Subcutaneous abdominal adipose tissue (tissue), 5 donors: ENCODE data around the gene INPP5A.

ENCODE experiments used
- H3K27ac ChIP-seq: one replicate; pipeline ENCODE4 v1.7.0; 2013; ENCODE audit warnings: low read depth, mild to moderate bottlenecking, inconsistent platforms, low read length, moderate library complexity
- H3K27me3 ChIP-seq, 5 donors: one replicate each; pipeline ENCODE4 v1.7.0; 2013; ENCODE audit warnings: low read length in 5 of 5, inconsistent platforms in 1 of 5; ENCODE audit not compliant: control insufficient read depth in 5 of 5, insufficient read depth in 4 of 5
- H3K36me3 ChIP-seq, 5 donors: one replicate each; pipeline ENCODE4 v1.7.0; 2013; ENCODE audit warnings: low read length in 5 of 5; ENCODE audit not compliant: control insufficient read depth in 5 of 5, insufficient read depth in 5 of 5
- H3K4me1 ChIP-seq, 5 donors: one replicate each; pipeline ENCODE4 v1.7.0; 2013; ENCODE audit warnings: low read length in 5 of 5, mild to moderate bottlenecking in 3 of 5, moderate library complexity in 1 of 5; ENCODE audit not compliant: control insufficient read depth in 5 of 5, insufficient read depth in 5 of 5
- H3K4me3 ChIP-seq, 5 donors: one replicate each; pipeline ENCODE4 v1.7.0; 2013; ENCODE audit warnings: low read length in 5 of 5, low read depth in 1 of 5
- H3K9ac ChIP-seq, 5 donors: one replicate each; pipeline ENCODE4 v1.7.0; 2013; ENCODE audit warnings: low read length in 5 of 5, mild to moderate bottlenecking in 4 of 5, moderate library complexity in 3 of 5
- H3K9me3 ChIP-seq, 5 donors: one replicate each; pipeline ENCODE4 v1.7.0; 2013; ENCODE audit warnings: low read length in 5 of 5; ENCODE audit not compliant: control insufficient read depth in 5 of 5
- donor health status: healthy.
- donor health status: healthy.
- donor health status: healthy.
- donor health status: healthy.
- donor health status: healthy.

INPP5A gene

DNA sequence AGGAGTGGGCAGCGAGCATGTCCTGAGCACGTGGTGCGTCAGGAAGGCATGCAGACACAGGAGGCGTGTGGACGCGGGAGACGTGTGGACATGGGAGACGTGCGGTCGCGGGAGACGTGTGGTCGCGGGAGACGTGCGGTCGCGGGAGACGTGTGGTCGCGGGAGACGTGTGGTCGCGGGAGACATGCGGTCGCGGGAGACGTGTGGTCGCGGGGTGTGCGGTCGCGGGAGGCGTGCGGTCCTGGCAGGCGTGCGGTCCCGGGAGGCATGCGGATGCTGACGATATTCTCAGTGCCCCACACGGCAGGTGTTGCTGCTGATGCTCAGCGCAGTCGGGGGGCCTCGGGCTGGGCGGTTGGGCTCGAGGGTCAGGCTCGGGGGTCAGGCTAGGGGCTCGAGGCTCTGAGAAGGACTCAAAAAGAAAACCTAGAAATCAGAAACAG lies 154.1 kb downstream of the INPP5A start:
- peaks cover 0 to 3% (median 0%) of the 10 kb centered on the region in 5 donors for H3K4me1 ChIP-seq
- no peak overlapping the region for H3K4me3 ChIP-seq
- no peaks in the 10 kb centered on the region for H3K27me3 ChIP-seq
- peaks cover 0 to 6% (median 3%) of the 10 kb centered on the region in 5 donors for H3K9me3 ChIP-seq
- H3K9ac ChIP-seq = no peak overlapping the region
- H3K36me3 ChIP-seq = peaks cover 0 to 24% (median 14%) of the 10 kb centered on the region in 5 donors
- H3K27ac ChIP-seq = no peak overlapping the region

GRCh38 chr10:132692311-132692710 lies 154.7 kb downstream of the INPP5A start:
- peaks cover 0 to 6% (median 3%) of the 10 kb centered on the region in 5 donors for H3K9me3 ChIP-seq
- no peak overlapping the region for H3K9ac ChIP-seq
- no peaks in the 10 kb centered on the region for H3K27me3 ChIP-seq
- H3K4me1 ChIP-seq = peaks cover 0 to 3% (median 0%) of the 10 kb centered on the region in 5 donors
- peaks cover 0 to 24% (median 14%) of the 10 kb centered on the region in 5 donors for H3K36me3 ChIP-seq
- H3K27ac ChIP-seq = no peak overlapping the region
- H3K4me3 ChIP-seq = no peak overlapping the region

- Histone ChIP-seq H3K4me1 (peaks cover 0 to 3% (median 0%) of the 10 kb centered on the region in 5 donors), H3K27me3 (no peaks in the 10 kb centered on the region), H3K36me3 (peaks cover 0 to 28% (median 25%) of the 10 kb centered on the region in 5 donors), H3K4me3 (no peak overlapping the region), H3K9ac (no peak overlapping the region), H3K27ac (no peak overlapping the region), H3K9me3 (peaks cover 0 to 6% (median 3%) of the 10 kb centered on the region in 5 donors)
Observed at GRCh38 chr10:132693676-132694075, 156.1 kb downstream of the INPP5A start.

- Histone ChIP-seq H3K36me3 (peaks cover 0 to 20% (median 19%) of the 10 kb centered on the region in 5 donors), H3K9ac (no peak overlapping the region), H3K27ac (no peak overlapping the region), H3K27me3 (no peaks in the 10 kb centered on the region), H3K9me3 (peaks cover 0 to 6% (median 3%) of the 10 kb centered on the region in 5 donors), H3K4me3 (no peak overlapping the region), H3K4me1 (peaks cover 3 to 15% (median 10%) of the 10 kb centered on the region in 5 donors)
Observed at GRCh38 chr10:132696204-132696603, 158.6 kb downstream of the INPP5A start.

- peaks cover 0 to 19% (median 15%) of the 10 kb centered on the region in 5 donors for H3K36me3 ChIP-seq
Observed at GRCh38 chr10:132696728-132697577, 159.4 kb downstream of the INPP5A start.

GRCh38 chr10:132697578-132698200 lies 160.1 kb downstream of the INPP5A start:
- Histone ChIP-seq H3K9me3 (peaks cover 0 to 6% (median 3%) of the 10 kb centered on the region in 5 donors), H3K27me3 (no peaks in the 10 kb centered on the region), H3K4me3 (no peak overlapping the region), H3K36me3 (peaks cover 0 to 19% (median 17%) of the 10 kb centered on the region in 5 donors), H3K9ac (no peak overlapping the region), H3K4me1 (peaks cover 0 to 15% (median 10%) of the 10 kb centered on the region in 5 donors), H3K27ac (no peak overlapping the region)

More at GRCh38 chr10:132696728-132697577, 159.4 kb downstream of the INPP5A start:
- peaks cover 0 to 15% (median 10%) of the 10 kb centered on the region in 5 donors for H3K4me1 ChIP-seq
- no peak overlapping the region for H3K9ac ChIP-seq
- H3K9me3 ChIP-seq = peaks cover 0 to 6% (median 3%) of the 10 kb centered on the region in 5 donors
- H3K27me3 ChIP-seq = no peaks in the 10 kb centered on the region
- no peak overlapping the region for H3K27ac ChIP-seq
- no peak overlapping the region for H3K4me3 ChIP-seq

DNA sequence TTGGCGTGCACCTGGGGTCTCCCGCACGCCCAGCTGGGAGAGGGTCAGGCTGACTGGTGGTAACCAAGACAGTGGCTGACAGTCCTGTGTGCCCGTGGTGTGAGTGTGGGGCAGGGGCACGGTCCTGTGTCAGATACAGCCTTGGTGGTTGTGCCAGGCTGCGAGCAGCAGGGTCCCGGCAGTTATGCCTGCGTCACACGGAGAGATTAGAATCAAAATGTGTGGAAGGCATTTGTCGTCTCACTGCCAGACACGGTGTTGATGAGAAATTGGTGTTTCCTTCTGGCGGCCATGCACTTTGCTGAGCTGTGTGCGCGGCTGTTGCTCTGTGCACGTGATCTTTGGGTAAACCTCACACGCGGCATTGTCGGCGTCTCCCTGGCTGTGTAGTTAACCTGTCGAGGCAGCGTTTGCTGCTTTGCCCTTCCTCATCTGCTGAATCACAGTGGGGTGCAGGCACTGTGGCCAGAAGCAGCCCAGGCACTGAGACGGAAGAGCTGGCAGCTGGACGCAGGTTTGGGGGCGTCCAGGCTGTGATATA lies 160.7 kb downstream of the INPP5A start:
- peaks cover 0 to 6% (median 3%) of the 10 kb centered on the region in 5 donors for H3K9me3 ChIP-seq
- no peak overlapping the region for H3K4me3 ChIP-seq
- no peaks in the 10 kb centered on the region for H3K27me3 ChIP-seq
- H3K9ac ChIP-seq = no peak overlapping the region
- peaks cover 0 to 25% (median 20%) of the 10 kb centered on the region in 5 donors for H3K36me3 ChIP-seq
- peaks cover 0 to 15% (median 10%) of the 10 kb centered on the region in 5 donors for H3K4me1 ChIP-seq
- no peak overlapping the region for H3K27ac ChIP-seq

DNA sequence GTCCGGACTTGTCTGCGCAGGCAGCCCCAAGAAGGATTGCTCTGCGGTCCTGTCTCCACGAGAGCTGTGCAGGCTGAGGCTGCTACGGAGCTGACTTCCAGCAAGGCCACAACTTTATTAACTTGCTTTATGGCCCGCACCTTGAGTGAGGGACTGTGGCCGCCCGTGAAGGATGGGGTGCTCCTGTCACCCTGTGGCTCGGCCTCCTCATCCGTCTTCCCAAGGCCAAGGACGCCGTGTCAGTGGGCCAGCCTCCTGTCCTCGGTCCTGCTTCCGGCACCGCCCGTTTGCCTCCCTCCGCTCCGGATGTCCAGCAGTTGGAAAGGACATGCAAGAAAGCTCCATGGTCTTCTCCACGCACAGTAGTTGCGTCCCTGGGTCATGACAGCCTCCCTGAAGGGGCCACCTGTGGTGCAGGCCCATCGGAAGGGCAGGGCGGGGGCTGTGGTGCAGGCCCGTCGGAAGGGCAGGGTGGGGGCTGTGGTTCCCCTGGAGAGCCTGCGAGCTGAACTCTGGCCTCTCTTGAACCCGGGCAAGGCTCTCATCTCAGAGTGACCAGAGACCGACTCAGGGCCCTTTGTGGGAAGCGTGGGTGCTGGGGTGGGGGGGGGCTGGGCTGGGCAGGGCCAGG lies 161.3 kb downstream of the INPP5A start:
- Histone ChIP-seq H3K4me1 (peaks cover 0 to 15% (median 10%) of the 10 kb centered on the region in 5 donors), H3K9ac (no peak overlapping the region), H3K4me3 (no peak overlapping the region), H3K9me3 (peaks cover 0 to 6% (median 3%) of the 10 kb centered on the region in 5 donors), H3K36me3 (peaks cover 0 to 31% (median 22%) of the 10 kb centered on the region in 5 donors), H3K27ac (no peak overlapping the region), H3K27me3 (no peaks in the 10 kb centered on the region)

DNA sequence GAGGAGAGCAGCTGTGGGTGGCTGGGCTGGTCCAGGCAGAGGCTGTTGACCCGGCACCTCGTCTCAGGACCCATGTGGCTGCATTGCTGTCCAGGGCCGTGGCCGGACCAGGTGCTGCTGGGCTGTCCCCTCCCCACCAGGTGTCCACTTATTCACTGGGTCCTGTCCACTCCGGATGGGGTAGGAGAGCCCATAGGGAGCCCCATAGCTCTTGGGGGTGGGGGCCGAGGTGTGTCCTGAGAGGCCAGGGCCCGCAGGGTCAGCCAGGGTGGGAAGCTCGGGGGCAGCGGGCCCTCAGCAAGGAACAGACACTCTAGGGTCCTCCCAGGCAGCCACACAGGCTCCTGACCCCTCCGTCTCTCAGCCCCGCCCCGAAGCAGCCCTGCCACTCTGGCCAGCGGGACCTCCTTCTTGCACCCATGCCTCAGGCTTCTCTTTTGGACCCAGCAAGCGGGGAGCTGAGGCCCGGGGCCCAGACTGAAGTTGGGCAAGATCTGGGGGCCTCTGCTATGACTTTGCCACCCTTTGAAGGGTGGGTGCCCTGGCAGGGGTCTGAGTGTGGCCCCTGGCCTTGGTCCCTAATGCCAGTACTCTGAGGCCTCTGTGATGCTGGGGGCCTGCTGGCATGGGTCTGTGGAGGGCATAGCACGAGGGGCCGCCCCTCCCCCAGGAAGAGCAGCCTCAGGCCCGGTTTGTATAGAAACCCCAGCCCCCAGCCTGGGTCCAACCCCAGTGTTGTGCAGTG lies 162.0 kb downstream of the INPP5A start:
- Histone ChIP-seq H3K9me3 (peaks cover 0 to 6% (median 3%) of the 10 kb centered on the region in 5 donors), H3K4me1 (peaks cover 0 to 15% (median 10%) of the 10 kb centered on the region in 5 donors), H3K27me3 (no peaks in the 10 kb centered on the region), H3K9ac (peak overlapping the region in 1 of 5 donors; percentile 48), H3K4me3 (no peak overlapping the region), H3K27ac (no peak overlapping the region), H3K36me3 (peaks cover 0 to 34% (median 22%) of the 10 kb centered on the region in 5 donors)
